Measurements from ENCODE around the gene PARD3.

The PARD3 gene

GRCh38 chr10:34825414-34825813 is 10.3 kb upstream of the PARD3 start:
- H3K4me3 ChIP-seq (ENCODE audit: low read depth, low read length), result no peak overlapping the region
- TF ChIP-seq, protein P1, sequence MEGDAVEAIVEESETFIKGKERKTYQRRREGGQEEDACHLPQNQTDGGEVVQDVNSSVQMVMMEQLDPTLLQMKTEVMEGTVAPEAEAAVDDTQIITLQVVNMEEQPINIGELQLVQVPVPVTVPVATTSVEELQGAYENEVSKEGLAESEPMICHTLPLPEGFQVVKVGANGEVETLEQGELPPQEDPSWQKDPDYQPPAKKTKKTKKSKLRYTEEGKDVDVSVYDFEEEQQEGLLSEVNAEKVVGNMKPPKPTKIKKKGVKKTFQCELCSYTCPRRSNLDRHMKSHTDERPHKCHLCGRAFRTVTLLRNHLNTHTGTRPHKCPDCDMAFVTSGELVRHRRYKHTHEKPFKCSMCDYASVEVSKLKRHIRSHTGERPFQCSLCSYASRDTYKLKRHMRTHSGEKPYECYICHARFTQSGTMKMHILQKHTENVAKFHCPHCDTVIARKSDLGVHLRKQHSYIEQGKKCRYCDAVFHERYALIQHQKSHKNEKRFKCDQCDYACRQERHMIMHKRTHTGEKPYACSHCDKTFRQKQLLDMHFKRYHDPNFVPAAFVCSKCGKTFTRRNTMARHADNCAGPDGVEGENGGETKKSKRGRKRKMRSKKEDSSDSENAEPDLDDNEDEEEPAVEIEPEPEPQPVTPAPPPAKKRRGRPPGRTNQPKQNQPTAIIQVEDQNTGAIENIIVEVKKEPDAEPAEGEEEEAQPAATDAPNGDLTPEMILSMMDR (IDR thresholded peaks at IDR 0.05; ENCODE audit: low read depth, low read length, missing control alignments), result no peak
- DNase-seq (ENCODE audit: low read depth), result no peak

- H3K4me3 ChIP-seq (ENCODE audit: low read depth, low read length), result no peak overlapping the region
- DNase-seq (ENCODE audit: low read depth), result no peak
- TF ChIP-seq, protein P1 (IDR thresholded peaks at IDR 0.05; ENCODE audit: low read depth, low read length, missing control alignments), result no peak
These were observed 9.8 kb upstream of the PARD3 start for GRCh38 chr10:34824870-34825269.

DNA sequence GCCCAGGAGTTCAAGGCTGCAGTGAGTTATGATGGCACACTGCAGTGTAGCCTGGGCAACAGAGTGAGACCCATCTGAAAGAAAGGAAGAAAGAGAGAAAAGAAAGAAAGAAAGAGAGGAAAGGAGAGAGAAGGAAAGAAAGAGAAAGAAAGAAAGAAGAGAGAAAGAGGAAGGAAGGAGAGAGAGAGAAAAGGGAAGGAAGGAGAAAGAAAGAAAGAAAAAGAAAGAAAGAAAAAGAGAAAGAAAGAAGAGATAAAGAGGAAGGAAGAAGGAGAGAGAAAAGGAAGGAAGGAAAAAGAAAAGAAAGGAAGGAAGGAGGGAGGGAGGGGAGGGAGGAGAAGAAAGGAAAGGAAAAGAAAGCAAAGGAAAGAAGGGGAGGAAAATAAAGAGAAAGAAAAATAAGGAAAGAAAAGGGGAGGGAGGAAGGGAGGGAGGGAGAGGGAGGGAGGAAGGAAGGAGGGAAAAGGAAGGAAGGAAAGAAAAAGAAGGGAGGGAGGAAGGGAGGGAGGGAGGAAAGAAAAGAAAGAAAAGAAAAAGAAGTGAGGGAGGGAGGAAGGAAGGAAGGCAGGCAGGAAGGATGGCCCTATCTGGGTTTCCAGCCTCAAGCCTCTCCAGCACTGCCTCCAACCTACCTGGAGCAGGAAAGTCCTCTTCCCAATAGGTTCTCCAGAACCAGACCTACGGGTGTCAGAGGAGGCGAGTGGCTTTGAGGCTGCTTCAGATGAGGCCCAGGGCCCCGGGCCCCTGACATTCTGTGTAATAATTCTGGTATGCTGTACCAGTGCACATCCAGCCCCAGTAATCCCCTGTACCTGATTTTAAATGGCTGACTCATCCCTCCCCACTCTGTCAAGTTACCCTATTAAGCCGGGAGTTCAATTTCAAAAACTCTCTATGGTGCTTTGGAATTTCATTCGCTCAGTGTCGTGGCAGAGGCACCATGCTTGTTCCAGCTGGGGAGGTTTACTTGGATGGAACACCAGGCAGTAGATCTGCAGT is 6.8 kb upstream of the PARD3 start:
- TF ChIP-seq, protein P1 (IDR thresholded peaks at IDR 0.05; ENCODE audit: low read depth, low read length, missing control alignments), result no peak
- no peak overlapping the region for H3K4me3 ChIP-seq (ENCODE audit: low read depth, low read length)
- DNase-seq (ENCODE audit: low read depth), result no peak

- H3K4me3 ChIP-seq (ENCODE audit: low read depth, low read length), result no peak overlapping the region
- DNase-seq (ENCODE audit: low read depth), result no peak
- TF ChIP-seq, protein P1 (IDR thresholded peaks at IDR 0.05; ENCODE audit: low read depth, low read length, missing control alignments), result no peak
These were observed 2.5 kb upstream of the PARD3 start for GRCh38 chr10:34817586-34817985.

GRCh38 chr10:34817054-34817453 is 2.0 kb upstream of the PARD3 start:
- TF ChIP-seq, protein P1 (IDR thresholded peaks at IDR 0.05; ENCODE audit: low read depth, low read length, missing control alignments), result no peak
- no peak for DNase-seq (ENCODE audit: low read depth)
- no peak overlapping the region for H3K4me3 ChIP-seq (ENCODE audit: low read depth, low read length)

GRCh38 chr10:34816501-34817002 is 1.5 kb upstream of the PARD3 start:
- no peak for DNase-seq (ENCODE audit: low read depth)
- TF ChIP-seq, protein P1 (IDR thresholded peaks at IDR 0.05; ENCODE audit: low read depth, low read length, missing control alignments), result no peak
- H3K4me3 ChIP-seq (ENCODE audit: low read depth, low read length), result no peak overlapping the region

Measured in GM12864 (cell line).